BLaER1 (cell line): ENCODE data around the gene EIF3A.
A peak's percentile ranks its signal among the peaks of the same experiment; 100 is the strongest.

Experiments used
- H3K27ac ChIP-seq: shearing (Covaris generic); formaldehyde crosslinking; 2 replicates; pipeline ENCODE4 v1.8.1; 2022
- H3K27me3 ChIP-seq: shearing (Covaris generic); formaldehyde crosslinking; 2 replicates; pipeline ENCODE4 v1.8.1; 2022
- H3K36me3 ChIP-seq: shearing (Covaris generic); formaldehyde crosslinking; 2 replicates; pipeline ENCODE4 v1.8.1; 2022
- H3K4me1 ChIP-seq: shearing (Covaris generic); formaldehyde crosslinking; 2 replicates; pipeline ENCODE4 v1.8.1; 2022
- H3K4me2 ChIP-seq: shearing (Covaris generic); formaldehyde crosslinking; 2 replicates; pipeline ENCODE4 v1.8.1; 2022
- H3K4me3 ChIP-seq: shearing (Covaris generic); formaldehyde crosslinking; 2 replicates; pipeline ENCODE4 v1.8.1; 2022
- H3K9ac ChIP-seq: shearing (Covaris generic); formaldehyde crosslinking; 2 replicates; pipeline ENCODE4 v1.8.1; 2022
- H3K9me3 ChIP-seq: shearing (Covaris generic); formaldehyde crosslinking; 2 replicates; pipeline ENCODE4 v1.8.1; 2022
- H4K20me1 ChIP-seq: shearing (Covaris generic); formaldehyde crosslinking; 2 replicates; pipeline ENCODE4 v1.8.1; 2022
- Cebpa-rat ChIP-seq: shearing (Covaris generic); IDR thresholded peaks from 2 replicates; pipeline ENCODE4 v1.8.1; 2022

The EIF3A gene

GRCh38 chr10:119080521-119081259 lies at the start of gene EIF3A:
TSS of gene EIF3A (minus strand) at chr10:119080817. CDS start at chr10:119080676, 141 bp downstream.
- Histone ChIP-seq H3K9ac (peak within 1 kb of the TSS; percentile 100), H3K36me3 (peaks cover 17% of the 10 kb centered on the region; the same call in 1 of the 2 replicates), H3K4me2 (peak within 1 kb of the TSS; percentile 85), H4K20me1 (peaks cover 48% of the 10 kb centered on the region), H3K9me3 (no peaks in the 10 kb centered on the region), H3K27ac (peak within 1 kb of the TSS; percentile 99), H3K27me3 (no peaks in the 10 kb centered on the region), H3K4me1 (peaks cover 41% of the 10 kb centered on the region), H3K4me3 (peak within 1 kb of the TSS; percentile 96)
- TF ChIP-seq Cebpa-rat: no peak

GRCh38 chr10:119129721-119130120 lies 49.1 kb upstream of the EIF3A start:
- peaks cover 85% of the 10 kb centered on the region for H3K36me3 ChIP-seq
- no peak overlapping the region for H3K4me2 ChIP-seq
- no peak overlapping the region for H3K27ac ChIP-seq
- no peaks in the 10 kb centered on the region for H3K9me3 ChIP-seq
- no peak for TF ChIP-seq Cebpa-rat
- H3K27me3 ChIP-seq: no peaks in the 10 kb centered on the region
- H3K9ac ChIP-seq: no peak overlapping the region
- H4K20me1 ChIP-seq: no peaks in the 10 kb centered on the region
- H3K4me3 ChIP-seq: no peak overlapping the region
- H3K4me1 ChIP-seq: peaks cover 24% of the 10 kb centered on the region

GRCh38 chr10:119125942-119126341 lies 45.3 kb upstream of the EIF3A start:
- Histone ChIP-seq H3K27me3 (no peaks in the 10 kb centered on the region), H3K4me2 (no peak overlapping the region), H3K36me3 (peaks cover 97% of the 10 kb centered on the region), H3K4me1 (peaks cover 7% of the 10 kb centered on the region), H3K4me3 (no peak overlapping the region), H3K9me3 (no peaks in the 10 kb centered on the region), H3K9ac (no peak overlapping the region), H4K20me1 (no peaks in the 10 kb centered on the region), H3K27ac (no peak overlapping the region)
- TF ChIP-seq Cebpa-rat: no peak

- Histone ChIP-seq H3K9ac (no peak overlapping the region), H3K36me3 (peaks cover 89% of the 10 kb centered on the region), H4K20me1 (no peaks in the 10 kb centered on the region), H3K27me3 (no peaks in the 10 kb centered on the region), H3K9me3 (no peaks in the 10 kb centered on the region), H3K27ac (no peak overlapping the region), H3K4me2 (no peak overlapping the region), H3K4me3 (no peak overlapping the region), H3K4me1 (peaks cover 5% of the 10 kb centered on the region)
- no peak for TF ChIP-seq Cebpa-rat
These were observed 40.3 kb upstream of the EIF3A start for GRCh38 chr10:119120875-119121274.

GRCh38 chr10:119120413-119120867 lies 39.8 kb upstream of the EIF3A start:
- H3K4me3 ChIP-seq: no peak overlapping the region
- peaks cover 89% of the 10 kb centered on the region for H3K36me3 ChIP-seq
- no peaks in the 10 kb centered on the region for H4K20me1 ChIP-seq
- H3K4me1 ChIP-seq: peaks cover 7% of the 10 kb centered on the region
- H3K27ac ChIP-seq: no peak overlapping the region
- no peak overlapping the region for H3K9ac ChIP-seq
- H3K9me3 ChIP-seq: no peaks in the 10 kb centered on the region
- TF ChIP-seq Cebpa-rat: no peak
- H3K4me2 ChIP-seq: no peak overlapping the region
- no peaks in the 10 kb centered on the region for H3K27me3 ChIP-seq

- no peak overlapping the region for H3K9ac ChIP-seq
- no peak overlapping the region for H3K4me3 ChIP-seq
- peaks cover 7% of the 10 kb centered on the region for H3K4me1 ChIP-seq
- no peak overlapping the region for H3K27ac ChIP-seq
- H3K36me3 ChIP-seq: peaks cover 86% of the 10 kb centered on the region
- H3K27me3 ChIP-seq: no peaks in the 10 kb centered on the region
- no peak for TF ChIP-seq Cebpa-rat
- H3K4me2 ChIP-seq: no peak overlapping the region
- H3K9me3 ChIP-seq: no peaks in the 10 kb centered on the region
- no peaks in the 10 kb centered on the region for H4K20me1 ChIP-seq
These were observed 38.8 kb upstream of the EIF3A start for GRCh38 chr10:119119400-119119799.

GRCh38 chr10:119118231-119118630 lies 37.6 kb upstream of the EIF3A start:
- H3K36me3 ChIP-seq: peaks cover 86% of the 10 kb centered on the region
- no peak overlapping the region for H3K4me3 ChIP-seq
- H3K9ac ChIP-seq: no peak overlapping the region
- H3K4me1 ChIP-seq: peaks cover 7% of the 10 kb centered on the region
- H3K9me3 ChIP-seq: no peaks in the 10 kb centered on the region
- no peak overlapping the region for H3K4me2 ChIP-seq
- no peak overlapping the region for H3K27ac ChIP-seq
- H4K20me1 ChIP-seq: no peaks in the 10 kb centered on the region
- H3K27me3 ChIP-seq: no peaks in the 10 kb centered on the region
- no peak for TF ChIP-seq Cebpa-rat

GRCh38 chr10:119116326-119116951 lies 35.8 kb upstream of the EIF3A start:
- H3K4me2 ChIP-seq: no peak overlapping the region
- H3K9ac ChIP-seq: no peak overlapping the region
- H3K36me3 ChIP-seq: peaks cover 84% of the 10 kb centered on the region
- H3K4me1 ChIP-seq: peaks cover 7% of the 10 kb centered on the region
- no peak overlapping the region for H3K27ac ChIP-seq
- H4K20me1 ChIP-seq: no peaks in the 10 kb centered on the region
- H3K4me3 ChIP-seq: no peak overlapping the region
- no peaks in the 10 kb centered on the region for H3K27me3 ChIP-seq
- TF ChIP-seq Cebpa-rat: no peak
- no peaks in the 10 kb centered on the region for H3K9me3 ChIP-seq

GRCh38 chr10:119115926-119116325 lies 35.3 kb upstream of the EIF3A start:
- Histone ChIP-seq H3K27ac (no peak overlapping the region), H3K9me3 (no peaks in the 10 kb centered on the region), H3K9ac (no peak overlapping the region), H4K20me1 (no peaks in the 10 kb centered on the region), H3K4me1 (peaks cover 7% of the 10 kb centered on the region), H3K4me2 (no peak overlapping the region), H3K27me3 (no peaks in the 10 kb centered on the region), H3K36me3 (peaks cover 83% of the 10 kb centered on the region), H3K4me3 (no peak overlapping the region)
- no peak for TF ChIP-seq Cebpa-rat
